WTC11 (cell line): ENCODE data around the gene SETD3. TPM values are rescaled to one million over a fixed set of nuclear protein-coding genes. Genes with fewer than 3 reads are reported as not detected.

Experiments
- ATAC-seq: fragments of 200-7000 bp; cut with Tn5 transposase; 2 replicates; pipeline ENCODE4 v1.10.0; 2021; ENCODE audit warnings: mild to moderate bottlenecking, moderate library complexity
- CTCF ChIA-PET: fragments of 300-600 bp; sonication (Branson Sonifier 250); formaldehyde crosslinking; loops from one replicate; lab custom pipeline; 2021; ENCODE audit warnings: antibody characterized with exemption; lab: Charles Lee
- POLR2A ChIA-PET: fragments of 350-600 bp; sonication (Branson Sonifier 250); formaldehyde crosslinking; loops from one replicate; lab custom pipeline; 2021; ENCODE audit warnings: antibody characterized with exemption; lab: Charles Lee
- DNase-seq: peaks from one replicate; pipeline ENCODE4 v3.0.0; 2021; ENCODE audit warnings: low spot score
- H3K27ac Mint-ChIP-seq: 2 replicates; pipeline ENCODE4 v1.8.0; 2021; ENCODE audit warnings: mixed read lengths
- H3K27me3 Mint-ChIP-seq: 2 replicates; pipeline ENCODE4 v1.8.0; 2021; ENCODE audit warnings: low read depth, mild to moderate bottlenecking, moderate library complexity, mixed read lengths
- H3K36me3 Mint-ChIP-seq: 2 replicates; pipeline ENCODE4 v1.8.0; 2021; ENCODE audit warnings: mixed read lengths
- H3K4me1 Mint-ChIP-seq: 2 replicates; pipeline ENCODE4 v1.8.0; 2022; ENCODE audit warnings: mixed read lengths
- H3K4me3 Mint-ChIP-seq: 2 replicates; pipeline ENCODE4 v1.8.0; 2021; ENCODE audit warnings: mild to moderate bottlenecking, moderate library complexity, mixed read lengths
- H3K9me3 Mint-ChIP-seq: 2 replicates; pipeline ENCODE4 v1.8.0; 2021; ENCODE audit warnings: mixed read lengths
- ATF6 ChIP-seq: sonication (generic); formaldehyde crosslinking; IDR thresholded peaks from 2 replicates; pipeline ENCODE4 v1.8.1; 2023; ENCODE audit warnings: mild to moderate bottlenecking, missing genetic modification reagents
- CREM ChIP-seq: sonication (generic); formaldehyde crosslinking; IDR thresholded peaks from 2 replicates; pipeline ENCODE4 v1.8.1; 2022; ENCODE audit warnings: mild to moderate bottlenecking, missing genetic modification reagents, moderate library complexity
- ESRRA ChIP-seq: sonication (generic); formaldehyde crosslinking; IDR thresholded peaks from 2 replicates; pipeline ENCODE4 v1.8.1; 2022; ENCODE audit warnings: mild to moderate bottlenecking, missing genetic modification reagents, borderline replicate concordance
- FOXP4 ChIP-seq: sonication (generic); formaldehyde crosslinking; IDR thresholded peaks from 2 replicates; pipeline ENCODE4 v1.8.0; 2022; ENCODE audit warnings: mild to moderate bottlenecking, missing genetic modification reagents
- GABPB1 ChIP-seq: sonication (generic); formaldehyde crosslinking; IDR thresholded peaks from 2 replicates; pipeline ENCODE4 v1.8.1; 2023; ENCODE audit warnings: mild to moderate bottlenecking, missing genetic modification reagents
- HMGA2 ChIP-seq: fragments of 250-450 bp; sonication (Bioruptor Pico); IDR thresholded peaks from 2 replicates; pipeline ENCODE4 v1.4.0; 2021; ENCODE audit warnings: mild to moderate bottlenecking, moderate library complexity
- MLX ChIP-seq: sonication (generic); formaldehyde crosslinking; IDR thresholded peaks from 2 replicates; pipeline ENCODE4 v1.8.1; 2023; ENCODE audit warnings: mild to moderate bottlenecking, missing genetic modification reagents, moderate library complexity
- NR1H2 ChIP-seq: sonication (generic); formaldehyde crosslinking; IDR thresholded peaks from 2 replicates; pipeline ENCODE4 v1.9.0; 2021; ENCODE audit warnings: mild to moderate bottlenecking, moderate library complexity, missing genetic modification reagents
- NR3C1 ChIP-seq: sonication (generic); formaldehyde crosslinking; conservative IDR thresholded peaks from 2 replicates; pipeline ENCODE4 v1.8.1; 2023; ENCODE audit warnings: low read depth, mild to moderate bottlenecking, missing genetic modification reagents
- SMAD4 ChIP-seq: sonication (generic); formaldehyde crosslinking; IDR thresholded peaks from 2 replicates; pipeline ENCODE4 v1.8.0; 2022; ENCODE audit warnings: mild to moderate bottlenecking, missing genetic modification reagents
- TP53 ChIP-seq: sonication (generic); formaldehyde crosslinking; IDR thresholded peaks from 2 replicates; pipeline ENCODE4 v1.8.1; 2023; ENCODE audit warnings: mild to moderate bottlenecking, missing genetic modification reagents
- USF1 ChIP-seq: sonication (generic); formaldehyde crosslinking; IDR thresholded peaks from 2 replicates; pipeline ENCODE4 v1.8.0; 2022; ENCODE audit warnings: mild to moderate bottlenecking, missing genetic modification reagents
- ZBTB21 ChIP-seq: sonication (generic); formaldehyde crosslinking; IDR thresholded peaks from 2 replicates; pipeline ENCODE4 v1.8.1; 2023; ENCODE audit warnings: mild to moderate bottlenecking, missing genetic modification reagents, borderline replicate concordance
- ZNF138 ChIP-seq: sonication (generic); formaldehyde crosslinking; conservative IDR thresholded peaks from 2 replicates; pipeline ENCODE4 v1.8.1; 2022; ENCODE audit warnings: mild to moderate bottlenecking, moderate library complexity, missing genetic modification reagents
- ZNF263 ChIP-seq: sonication (generic); formaldehyde crosslinking; IDR thresholded peaks from 2 replicates; pipeline ENCODE4 v1.8.1; 2022; ENCODE audit warnings: low read depth, mild to moderate bottlenecking, moderate library complexity, missing genetic modification reagents
- ZNF425 ChIP-seq: fragments of 250-450 bp; sonication (Bioruptor Pico); conservative IDR thresholded peaks from 2 replicates; pipeline ENCODE4 v1.9.0; 2021; ENCODE audit warnings: mild to moderate bottlenecking
- ZNF532 ChIP-seq: fragments of 250-450 bp; sonication (Bioruptor Pico); IDR thresholded peaks from 2 replicates; pipeline ENCODE4 v1.9.0; 2021; ENCODE audit warnings: mild to moderate bottlenecking, borderline replicate concordance
- ZNF671 ChIP-seq: fragments of 250-450 bp; sonication (Bioruptor Pico); IDR thresholded peaks from 2 replicates; pipeline ENCODE4 v1.8.0; 2021; ENCODE audit warnings: mild to moderate bottlenecking
- total RNA-seq: library from RNA; stranded (reverse); gene quantifications from 3 replicates; pipeline ENCODE4 v1.2.3, GENCODE V29; 2021

The SETD3 gene
- total RNA-seq, 1 experiment from 2014 or later, result 53.1 TPM

- no peak for TF ChIP-seq FOXP4 (CRISPR knock-in tag)
- TF ChIP-seq USF1 (CRISPR knock-in tag), result no peak
- TF ChIP-seq CREM, result no peak
- TF ChIP-seq HMGA2 (CRISPR knock-in tag), result no peak
- TF ChIP-seq, all 79 proteins: peak for 0
Observed at GRCh38 chr14:99380402-99380801, 100.3 kb downstream of the SETD3 start (continued).

GRCh38 chr14:99378782-99379214 is 101.9 kb downstream of the SETD3 start:
- TF ChIP-seq SMAD4 (CRISPR knock-in tag) (no peak), NR1H2 (CRISPR knock-in tag) (no peak), ZNF532 (CRISPR knock-in tag) (no peak), ZBTB21 (CRISPR knock-in tag) (no peak)
- Mint-ChIP-seq H3K36me3 (no peaks in the 10 kb centered on the region), H3K27me3 (no peaks in the 10 kb centered on the region), H3K4me1 (peaks cover 16% of the 10 kb centered on the region), H3K9me3 (no peaks in the 10 kb centered on the region), H3K27ac (no peak overlapping the region), H3K4me3 (no peak overlapping the region)
- no peak for DNase-seq
- CTCF ChIA-PET, result interaction anchor here (0.6 to 8.0 kb wide), 3 partner anchors 10 to 518 kb away, joined by 4 to 106 read pairs (median 28); no protein-coding TSS in a partner anchor
- POLR2A ChIA-PET, result no interaction called here
- ATAC-seq, result no peak

GRCh38 chr14:99377951-99378350 is 102.7 kb downstream of the SETD3 start:
- no peaks in the 10 kb centered on the region for H3K36me3 Mint-ChIP-seq
- POLR2A ChIA-PET, result no interaction called here
- no peak overlapping the region for H3K4me3 Mint-ChIP-seq
- no peaks in the 10 kb centered on the region for H3K27me3 Mint-ChIP-seq
- no peak overlapping the region for H3K27ac Mint-ChIP-seq
- peaks cover 10% of the 10 kb centered on the region; the same call in 1 of the 2 replicates for H3K4me1 Mint-ChIP-seq
- no peak for DNase-seq
- CTCF ChIA-PET, result interaction anchor here (0.7 to 8.0 kb wide), 3 partner anchors 11 to 53 kb away, joined by 5 to 106 read pairs (median 28); no protein-coding TSS in a partner anchor
- H3K9me3 Mint-ChIP-seq, result no peaks in the 10 kb centered on the region
- no peak for ATAC-seq
- TF ChIP-seq MLX (no peak), GABPB1 (CRISPR knock-in tag) (no peak), ZNF671 (CRISPR knock-in tag) (no peak), ZNF263 (CRISPR knock-in tag) (no peak), TP53 (CRISPR knock-in tag) (no peak), NR3C1 (CRISPR knock-in tag) (no peak), ESRRA (no peak), ATF6 (CRISPR knock-in tag) (no peak), ZNF138 (CRISPR knock-in tag) (no peak), ZNF425 (CRISPR knock-in tag) (no peak)
